HCT116 (cell line): Measurements from ENCODE around the gene CDHR1. TPM values are rescaled to one million over a fixed set of nuclear protein-coding genes. Genes with fewer than 3 reads are reported as not detected.

ENCODE experiments used
- ATAC-seq: fragments of 200-7000 bp; cut with Tn5 transposase; 2 replicates; pipeline ENCODE4 v1.9.1; 2020; ENCODE audit warnings: mild to moderate bottlenecking, moderate library complexity
- BruUV-seq: library from RNA; stranded (reverse); fragments of 400-500 nt; replicated peaks from 2 replicates; lab custom pipeline; 2021; lab: Mats Ljungman, UMichigan
- CTCF ChIA-PET: fragments of 300-600 bp; sonication (Branson Sonifier 250); formaldehyde crosslinking; loops from one replicate; lab custom pipeline; 2021; ENCODE audit warnings: antibody characterized with exemption; lab: Charles Lee
- POLR2A ChIA-PET: fragments of 300-600, 350-600 bp; sonication (Branson Sonifier 250); formaldehyde crosslinking; loops from one replicate; lab custom pipeline; 2021; ENCODE audit warnings: antibody characterized with exemption; lab: Charles Lee
- RAD21 ChIA-PET, 2 experiments: fragments of 300-600 bp; sonication (Branson Sonifier 250); formaldehyde crosslinking; loops; one replicate each; lab custom pipeline; 2023; ENCODE audit warnings: low total read pairs in 2 of 2; ENCODE audit not compliant: uncharacterized antibody in 2 of 2, unreplicated experiment in 2 of 2, low non-redundant PET in 1 of 2; lab: Charles Lee
- DNase-seq: peaks from one replicate; pipeline ENCODE4 v3.0.0-alpha.2; 2010; ENCODE audit warnings: low read depth, low spot score
- H2AFZ ChIP-seq: fragments of 200-600 bp; shearing (Covaris generic), sonication (generic); 2 replicates; pipeline ENCODE4 v1.6.1; 2017; ENCODE audit warnings: low read depth, mixed run types, mixed read lengths, antibody characterized with exemption, low read length; ENCODE audit not compliant: poor library complexity, severe bottlenecking
- H3K27ac ChIP-seq: 2 replicates; pipeline ENCODE4 v1.5.1; 2012; ENCODE audit warnings: low read depth, low read length
- H3K27me3 ChIP-seq: fragments of 200-600 bp; sonication (generic); 2 replicates; pipeline ENCODE4 v1.6.1; 2016; ENCODE audit warnings: mixed run types, low read length, mixed read lengths; ENCODE audit not compliant: insufficient read depth
- H3K36me3 ChIP-seq, 2 experiments: fragments of 200-500 bp in 1 of 2; fragments of 200-600 bp in 1 of 2; sonication (Bioruptor generic) in 1 of 2; sonication (generic) in 1 of 2; 2 replicates each; pipeline versions ENCODE4 v1.5.1 to v1.6.1; 2014 to 2016; ENCODE audit warnings: low read length in 2 of 2, inconsistent platforms in 1 of 2, mixed read lengths in 1 of 2, mixed run types in 1 of 2; ENCODE audit not compliant: insufficient read depth in 2 of 2, control insufficient read depth in 1 of 2
- H3K4me1 ChIP-seq, 2 experiments: fragments of 200-600 bp in 1 of 2; sonication (generic) in 1 of 2; 2 replicates each; pipeline versions ENCODE4 v1.5.1 to v1.6.1; 2012 to 2017; ENCODE audit warnings: low read length in 2 of 2, inconsistent platforms in 1 of 2, mild to moderate bottlenecking in 1 of 2, mixed read lengths in 1 of 2, mixed run types in 1 of 2, moderate library complexity in 1 of 2; ENCODE audit not compliant: insufficient read depth in 2 of 2, control insufficient read depth in 1 of 2
- H3K4me2 ChIP-seq: fragments of 200-600 bp; sonication (generic); 2 replicates; pipeline ENCODE4 v1.6.1; 2017; ENCODE audit warnings: mixed run types, low read length, mixed read lengths
- H3K4me3 ChIP-seq, 2 experiments: fragments of 200-600 bp in 1 of 2; sonication (generic) in 1 of 2; replicated peaks in 1 of 2; 2 replicates each; pipeline ENCODE4 v1.5.1; 2011 to 2016; ENCODE audit warnings: low read length in 2 of 2, control low read depth in 1 of 2, low read depth in 1 of 2, mild to moderate bottlenecking in 1 of 2, mixed read lengths in 1 of 2, mixed run types in 1 of 2
- H3K79me2 ChIP-seq: fragments of 200-600 bp; sonication (generic); 2 replicates; pipeline ENCODE4 v1.6.1; 2017; ENCODE audit warnings: mild to moderate bottlenecking, mixed run types, low read length, moderate library complexity, mixed read lengths; ENCODE audit not compliant: insufficient read depth
- H3K9ac ChIP-seq: fragments of 200-600 bp; sonication (generic); 2 replicates; pipeline ENCODE4 v1.6.1; 2016; ENCODE audit warnings: low read length, mixed read lengths
- H3K9me2 ChIP-seq: fragments of 200-600 bp; sonication (generic), shearing (Covaris generic); 2 replicates; pipeline ENCODE4 v1.6.1; 2017; ENCODE audit warnings: mixed run types, mild to moderate bottlenecking, moderate library complexity; ENCODE audit not compliant: insufficient read depth
- H3K9me3 ChIP-seq, 2 experiments: fragments of 200-500 bp in 1 of 2; fragments of 200-600 bp in 1 of 2; sonication (Bioruptor generic) in 1 of 2; sonication (generic) in 1 of 2; 2 replicates each; pipeline ENCODE4 v1.6.1; 2014 to 2017; ENCODE audit warnings: low read length in 2 of 2, mixed read lengths in 2 of 2, inconsistent platforms in 1 of 2, low read depth in 1 of 2, mild to moderate bottlenecking in 1 of 2, mixed run types in 1 of 2, moderate library complexity in 1 of 2; ENCODE audit not compliant: control insufficient read depth in 1 of 2, insufficient read depth in 1 of 2
- H4K20me1 ChIP-seq: fragments of 200-600 bp; sonication (generic), shearing (Covaris generic); 2 replicates; pipeline ENCODE4 v1.6.1; 2017; ENCODE audit warnings: mixed run types, mild to moderate bottlenecking, moderate library complexity; ENCODE audit not compliant: insufficient read depth
- CBX3 ChIP-seq: IDR thresholded peaks from 2 replicates; pipeline ENCODE4 v1.6.1; 2012; ENCODE audit warnings: low read depth
- CEBPB ChIP-seq: IDR thresholded peaks from 2 replicates; pipeline ENCODE4 v1.6.1; 2012; ENCODE audit warnings: low read depth
- EGR1 ChIP-seq: IDR thresholded peaks from 2 replicates; pipeline ENCODE4 v1.6.1; 2012; ENCODE audit warnings: low read depth
- ELF1 ChIP-seq: IDR thresholded peaks from 2 replicates; pipeline ENCODE4 v1.6.1; 2012; ENCODE audit warnings: low read depth, borderline replicate concordance
- POLR2AphosphoS5 ChIP-seq: IDR thresholded peaks from 2 replicates; pipeline ENCODE4 v1.6.1; 2011; ENCODE audit warnings: mild to moderate bottlenecking, low read depth, low read length, moderate library complexity
- REST ChIP-seq: IDR thresholded peaks from 2 replicates; pipeline ENCODE4 v1.6.1; 2012; ENCODE audit warnings: low read depth
- SIN3A ChIP-seq: IDR thresholded peaks from 2 replicates; pipeline ENCODE4 v1.6.1; 2012; ENCODE audit warnings: low read depth
- SP1 ChIP-seq: IDR thresholded peaks from 2 replicates; pipeline ENCODE4 v1.6.1; 2012; ENCODE audit warnings: low read depth
- ZBTB33 ChIP-seq: IDR thresholded peaks from 2 replicates; pipeline ENCODE4 v1.6.1; 2011; ENCODE audit warnings: mild to moderate bottlenecking, low read length, moderate library complexity; ENCODE audit not compliant: insufficient replicate concordance; ENCODE audit errors: extremely low read depth
- ZFX ChIP-seq: fragments of 450-650 bp; IDR thresholded peaks from 2 replicates; pipeline ENCODE4 v1.6.1; 2017
- ZNF274 ChIP-seq: fragments of 200-500 bp; sonication (Bioruptor generic); IDR thresholded peaks from 2 replicates; pipeline ENCODE4 v1.6.1; 2014; ENCODE audit warnings: mild to moderate bottlenecking, low read depth, low read length, inconsistent platforms
- intact Hi-C: fragments of 100-400 bp; cut with micrococcal nuclease; formaldehyde crosslinking; loops from 2 replicates; pipeline ENCODE4 v1.10.0; 2022
- total RNA-seq: library from RNA; stranded (reverse); gene quantifications from one replicate; pipeline ENCODE4 v1.2.1, GENCODE V29; 2021; ENCODE audit not compliant: unreplicated experiment
- TF ChIP-seq, protein P1 (sequence below): IDR thresholded peaks from 2 replicates; pipeline ENCODE4 v1.6.1; 2012

CDHR1 gene
- total RNA-seq, 1 experiment from 2014 or later = not detected

DNA sequence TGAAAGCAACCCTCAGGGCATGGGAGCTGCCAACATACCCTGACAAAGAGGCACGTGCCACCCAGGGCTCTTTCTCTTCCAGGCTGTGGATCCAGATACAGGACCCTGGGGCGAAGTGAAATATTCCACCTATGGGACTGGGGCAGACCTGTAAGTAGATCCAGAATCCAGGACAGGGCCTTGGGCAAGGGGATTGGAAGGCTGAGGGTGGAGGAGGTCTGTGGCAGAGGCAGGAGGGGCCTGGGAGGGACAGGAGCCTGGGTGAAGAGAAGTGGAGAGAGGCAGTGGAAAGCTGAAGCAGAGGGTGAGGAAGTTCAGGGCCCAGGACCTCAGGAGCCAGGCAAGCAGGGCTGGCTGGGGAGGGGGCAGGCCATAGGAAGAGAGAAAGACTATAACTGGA, 17.2 kb downstream of the CDHR1 start (continued):
- TF ChIP-seq REST = no peak
- no peak for TF ChIP-seq SIN3A
- TF ChIP-seq ELF1 = no peak
- no peak for TF ChIP-seq ZNF274
- no peak for TF ChIP-seq SP1
- TF ChIP-seq CBX3 = no peak
- TF ChIP-seq POLR2AphosphoS5 = no peak
- TF ChIP-seq, all 23 proteins: peak for 0

- no peaks in the 10 kb centered on the region for H3K9me3 ChIP-seq
- no peaks in the 10 kb centered on the region for H3K36me3 ChIP-seq
- ChIA-PET CTCF (interaction anchor here (0.9 to 1.4 kb wide), 3 partner anchors 64 to 152 kb away, joined by 3 read pairs; no protein-coding TSS in a partner anchor), POLR2A (no interaction called here), RAD21 (no interaction called here)
- no peaks in the 10 kb centered on the region for H4K20me1 ChIP-seq
- no peak overlapping the region for H3K27ac ChIP-seq
- no peak overlapping the region for H3K4me2 ChIP-seq
- H3K27me3 ChIP-seq = peaks cover 13% of the 10 kb centered on the region
- H3K9ac ChIP-seq = no peak overlapping the region
- intact Hi-C loops = no loop called here
- H3K79me2 ChIP-seq = no peaks in the 10 kb centered on the region
- TF ChIP-seq ZBTB33 = no peak
- no peak for TF ChIP-seq SIN3A
- no peak for TF ChIP-seq ELF1
- no peak for TF ChIP-seq CEBPB
- TF ChIP-seq SP1 = no peak
- no peak for TF ChIP-seq ZFX
- TF ChIP-seq, protein P1, sequence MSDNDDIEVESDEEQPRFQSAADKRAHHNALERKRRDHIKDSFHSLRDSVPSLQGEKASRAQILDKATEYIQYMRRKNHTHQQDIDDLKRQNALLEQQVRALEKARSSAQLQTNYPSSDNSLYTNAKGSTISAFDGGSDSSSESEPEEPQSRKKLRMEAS = no peak
- no peak for TF ChIP-seq REST
- no peak for TF ChIP-seq EGR1
- no peak overlapping the region for H2AFZ ChIP-seq
- H3K9me2 ChIP-seq = no peaks in the 10 kb centered on the region
- ATAC-seq (no peak), DNase-seq (no peak)
- no TSS peak for BruUV-seq
- no peak overlapping the region for H3K4me3 ChIP-seq
- no peaks in the 10 kb centered on the region for H3K4me1 ChIP-seq
Observed at GRCh38 chr10:84212014-84212413, 17.7 kb downstream of the CDHR1 start.
